ENCODE measurements around the gene POMT1. TPM values are rescaled to one million over a fixed set of nuclear protein-coding genes. Genes with fewer than 3 reads are reported as not detected.

The POMT1 gene
- total RNA-seq, 1 donor from 2014 or later = 29.3 TPM

DNA sequence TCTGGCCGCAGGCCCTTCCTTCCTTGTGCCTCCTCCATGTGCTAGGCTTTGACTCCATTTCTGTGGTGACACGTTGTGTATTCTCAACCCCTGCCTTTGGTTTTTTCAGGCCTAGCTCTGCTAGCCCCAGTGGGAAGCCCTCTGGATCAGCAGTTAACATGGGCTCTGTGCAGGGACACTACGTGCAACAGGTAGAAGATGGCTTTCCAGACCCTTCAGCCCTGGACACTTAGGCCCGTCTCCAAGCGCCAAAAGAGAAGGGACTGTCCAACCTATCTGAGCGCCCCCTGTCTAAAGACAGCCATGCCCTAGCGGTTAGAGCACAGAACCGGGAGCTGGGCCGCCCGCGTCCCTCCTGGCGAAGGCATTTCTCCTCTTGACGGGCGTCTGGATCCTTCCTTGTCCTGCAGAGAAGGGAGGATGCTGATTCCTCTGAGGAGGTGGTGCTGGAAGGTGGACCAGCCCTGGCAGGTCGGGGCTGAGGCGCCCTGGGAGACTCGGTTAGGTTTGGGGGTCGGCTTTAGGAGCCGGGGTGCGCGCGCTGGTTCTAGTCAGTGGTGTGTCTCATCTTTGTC is 8.3 kb upstream of the POMT1 start:
- H3K27me3 ChIP-seq (ENCODE audit: control insufficient read depth, insufficient read depth, low read length) = no peaks in the 10 kb centered on the region
- peaks cover 2% of the 10 kb centered on the region for H3K36me3 ChIP-seq (ENCODE audit: control insufficient read depth, insufficient read depth, low read length)
- H3K4me3 ChIP-seq (ENCODE audit: low read depth, low read length) = no peak overlapping the region
- DNase-seq (ENCODE audit: low read depth) = no peak
- TF ChIP-seq, protein P1, sequence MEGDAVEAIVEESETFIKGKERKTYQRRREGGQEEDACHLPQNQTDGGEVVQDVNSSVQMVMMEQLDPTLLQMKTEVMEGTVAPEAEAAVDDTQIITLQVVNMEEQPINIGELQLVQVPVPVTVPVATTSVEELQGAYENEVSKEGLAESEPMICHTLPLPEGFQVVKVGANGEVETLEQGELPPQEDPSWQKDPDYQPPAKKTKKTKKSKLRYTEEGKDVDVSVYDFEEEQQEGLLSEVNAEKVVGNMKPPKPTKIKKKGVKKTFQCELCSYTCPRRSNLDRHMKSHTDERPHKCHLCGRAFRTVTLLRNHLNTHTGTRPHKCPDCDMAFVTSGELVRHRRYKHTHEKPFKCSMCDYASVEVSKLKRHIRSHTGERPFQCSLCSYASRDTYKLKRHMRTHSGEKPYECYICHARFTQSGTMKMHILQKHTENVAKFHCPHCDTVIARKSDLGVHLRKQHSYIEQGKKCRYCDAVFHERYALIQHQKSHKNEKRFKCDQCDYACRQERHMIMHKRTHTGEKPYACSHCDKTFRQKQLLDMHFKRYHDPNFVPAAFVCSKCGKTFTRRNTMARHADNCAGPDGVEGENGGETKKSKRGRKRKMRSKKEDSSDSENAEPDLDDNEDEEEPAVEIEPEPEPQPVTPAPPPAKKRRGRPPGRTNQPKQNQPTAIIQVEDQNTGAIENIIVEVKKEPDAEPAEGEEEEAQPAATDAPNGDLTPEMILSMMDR (IDR thresholded peaks at IDR 0.05; ENCODE audit: insufficient read depth, low read length, poor library complexity, severe bottlenecking) = no peak

DNA sequence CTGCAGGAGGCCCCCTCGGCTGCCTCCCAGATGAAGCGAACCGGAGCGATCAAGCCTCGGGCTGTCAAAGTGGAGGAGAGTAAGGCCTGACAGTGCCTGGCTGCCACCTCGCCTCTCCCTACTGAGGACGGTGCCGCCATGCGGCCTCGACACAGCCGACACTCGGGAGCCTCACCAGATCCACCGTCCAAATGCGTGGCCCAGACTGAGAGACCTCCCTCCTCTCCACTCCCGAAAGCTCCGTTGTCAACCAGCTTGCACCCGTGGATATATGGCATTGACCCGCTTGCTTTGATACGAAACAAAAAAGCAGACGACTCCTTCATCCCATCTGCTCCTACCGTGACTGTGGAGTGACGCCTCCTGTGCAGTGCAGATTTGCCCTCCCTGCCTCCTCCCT is 6.9 kb upstream of the POMT1 start:
- Histone ChIP-seq H3K36me3 (ENCODE audit: control insufficient read depth, insufficient read depth, low read length) (peaks cover 2% of the 10 kb centered on the region), H3K27me3 (ENCODE audit: control insufficient read depth, insufficient read depth, low read length) (no peaks in the 10 kb centered on the region), H3K4me3 (ENCODE audit: low read depth, low read length) (no peak overlapping the region)
- DNase-seq (ENCODE audit: low read depth) = no peak
- TF ChIP-seq, protein P1 (IDR thresholded peaks at IDR 0.05; ENCODE audit: insufficient read depth, low read length, poor library complexity, severe bottlenecking) = no peak

DNA sequence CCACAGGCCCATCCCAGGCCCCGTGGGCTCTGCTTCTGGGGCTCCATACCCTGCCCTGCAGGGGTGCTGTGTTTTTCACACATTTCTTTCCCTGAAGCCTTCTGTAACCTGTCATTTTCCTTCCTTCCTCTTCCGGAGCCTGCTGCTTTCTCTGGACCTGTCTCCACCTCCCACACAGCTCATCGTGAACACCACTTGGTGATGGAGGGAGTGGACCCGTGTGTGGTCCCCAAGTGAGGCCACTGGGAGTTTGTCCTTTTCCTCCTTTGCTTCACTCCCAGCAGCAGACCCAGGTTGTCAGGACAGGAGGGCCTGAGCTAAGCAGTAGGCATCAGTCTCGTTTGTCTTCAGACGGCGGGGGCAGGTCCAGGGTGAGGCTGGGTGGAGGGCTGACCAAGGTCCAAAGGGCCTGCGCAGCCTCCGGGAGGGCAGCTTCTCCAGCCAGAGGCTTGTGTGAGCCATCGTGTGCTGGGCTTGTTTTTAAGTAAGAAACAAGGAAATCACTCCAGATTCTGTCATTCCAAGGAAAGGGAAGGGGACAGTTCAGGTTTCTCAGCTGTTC is 5.8 kb upstream of the POMT1 start:
- Histone ChIP-seq H3K27me3 (ENCODE audit: control insufficient read depth, insufficient read depth, low read length) (no peaks in the 10 kb centered on the region), H3K36me3 (ENCODE audit: control insufficient read depth, insufficient read depth, low read length) (peaks cover 2% of the 10 kb centered on the region), H3K4me3 (ENCODE audit: low read depth, low read length) (no peak overlapping the region)
- TF ChIP-seq, protein P1 (IDR thresholded peaks at IDR 0.05; ENCODE audit: insufficient read depth, low read length, poor library complexity, severe bottlenecking) = no peak
- no peak for DNase-seq (ENCODE audit: low read depth)

DNA sequence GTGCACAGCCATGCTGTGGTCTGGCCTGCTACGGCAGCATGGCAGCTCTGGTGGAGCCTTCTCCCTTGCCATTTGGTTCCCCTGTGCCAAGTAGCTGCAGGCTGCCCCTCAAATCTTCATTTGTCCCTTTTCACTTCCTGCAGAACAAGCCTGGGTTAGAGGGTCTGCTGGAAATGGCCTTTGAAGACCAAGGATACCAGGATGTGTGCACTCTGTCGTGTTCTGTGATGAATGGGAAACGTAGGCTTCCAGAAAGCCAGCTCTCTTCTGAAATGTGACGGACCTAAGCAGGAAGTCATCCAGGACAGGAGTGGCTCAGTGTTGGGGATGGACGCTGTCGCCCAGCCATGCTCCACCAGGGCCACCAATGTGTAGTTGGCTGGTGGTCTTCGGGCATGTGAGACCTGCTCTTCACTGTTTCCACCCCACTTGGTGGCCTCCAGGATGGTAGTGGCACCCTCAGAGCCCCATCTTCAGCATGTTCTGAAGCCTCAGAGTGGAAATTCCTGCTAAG is 3.4 kb upstream of the POMT1 start:
- no peak for DNase-seq (ENCODE audit: low read depth)
- Histone ChIP-seq H3K36me3 (ENCODE audit: control insufficient read depth, insufficient read depth, low read length) (peaks cover 2% of the 10 kb centered on the region), H3K4me3 (ENCODE audit: low read depth, low read length) (no peak overlapping the region), H3K27me3 (ENCODE audit: control insufficient read depth, insufficient read depth, low read length) (no peaks in the 10 kb centered on the region)
- TF ChIP-seq, protein P1 (IDR thresholded peaks at IDR 0.05; ENCODE audit: insufficient read depth, low read length, poor library complexity, severe bottlenecking) = no peak

DNA sequence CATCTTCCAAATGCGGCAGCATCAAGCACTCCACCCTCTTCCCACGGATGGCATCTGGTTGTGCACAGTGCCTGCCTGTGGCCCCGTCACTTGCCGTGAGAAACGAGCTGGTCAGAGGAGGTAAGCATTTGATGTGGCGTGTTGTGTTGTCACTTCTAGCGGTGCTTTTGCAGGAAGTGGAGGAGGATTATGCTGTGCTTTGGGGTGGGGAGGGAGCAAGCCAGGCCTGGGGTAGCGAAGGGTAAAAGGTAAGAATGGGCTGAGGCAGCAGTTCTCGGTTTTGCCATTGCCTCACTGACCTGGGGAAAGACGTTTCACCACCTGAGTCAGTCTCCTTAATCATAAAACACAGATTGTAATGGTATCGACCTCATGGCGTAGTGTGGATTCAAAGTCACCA is 2.3 kb upstream of the POMT1 start:
- H3K36me3 ChIP-seq (ENCODE audit: control insufficient read depth, insufficient read depth, low read length) = peaks cover 2% of the 10 kb centered on the region
- TF ChIP-seq, protein P1 (IDR thresholded peaks at IDR 0.05; ENCODE audit: insufficient read depth, low read length, poor library complexity, severe bottlenecking) = no peak
- DNase-seq (ENCODE audit: low read depth) = no peak
- no peaks in the 10 kb centered on the region for H3K27me3 ChIP-seq (ENCODE audit: control insufficient read depth, insufficient read depth, low read length)
- no peak overlapping the region for H3K4me3 ChIP-seq (ENCODE audit: low read depth, low read length)
